PC-3 (cell line): ENCODE measurements around the gene CLEC11A.

ENCODE experiments used
- EZH2 ChIP-seq: fragments of 300-600 bp; sonication (generic); IDR thresholded peaks from one replicate; pipeline ENCODE4 v1.6.1; 2017; ENCODE audit warnings: antibody characterized with exemption, mild to moderate bottlenecking, low read length; ENCODE audit not compliant: unreplicated experiment
- TF ChIP-seq, protein P1 (sequence below): fragments of 300-600 bp; sonication (generic); conservative IDR thresholded peaks from 2 replicates; pipeline ENCODE4 v1.5.1; 2017; ENCODE audit warnings: antibody characterized with exemption, low read depth, mild to moderate bottlenecking, low read length

DNA sequence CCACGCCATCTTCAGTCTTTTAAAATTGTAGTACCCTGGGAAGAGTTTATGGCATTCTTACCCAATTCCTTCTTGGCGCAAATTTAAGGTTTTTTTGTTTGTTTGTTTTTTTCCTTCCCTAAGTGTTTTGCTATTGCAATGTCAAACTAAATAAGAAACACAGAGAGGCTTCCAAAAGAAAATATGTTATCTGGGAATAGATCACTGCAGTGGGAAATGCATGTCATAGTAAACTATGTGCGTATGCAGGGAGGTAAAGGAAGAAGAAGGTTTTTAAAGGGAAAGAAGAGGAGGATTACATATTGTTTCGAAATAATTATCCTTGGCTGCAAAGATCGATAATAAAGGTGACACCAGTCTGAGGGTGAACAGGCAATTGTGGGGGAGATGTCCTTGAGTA lies 13.2 kb downstream of the CLEC11A start:
- TF ChIP-seq, protein P1, sequence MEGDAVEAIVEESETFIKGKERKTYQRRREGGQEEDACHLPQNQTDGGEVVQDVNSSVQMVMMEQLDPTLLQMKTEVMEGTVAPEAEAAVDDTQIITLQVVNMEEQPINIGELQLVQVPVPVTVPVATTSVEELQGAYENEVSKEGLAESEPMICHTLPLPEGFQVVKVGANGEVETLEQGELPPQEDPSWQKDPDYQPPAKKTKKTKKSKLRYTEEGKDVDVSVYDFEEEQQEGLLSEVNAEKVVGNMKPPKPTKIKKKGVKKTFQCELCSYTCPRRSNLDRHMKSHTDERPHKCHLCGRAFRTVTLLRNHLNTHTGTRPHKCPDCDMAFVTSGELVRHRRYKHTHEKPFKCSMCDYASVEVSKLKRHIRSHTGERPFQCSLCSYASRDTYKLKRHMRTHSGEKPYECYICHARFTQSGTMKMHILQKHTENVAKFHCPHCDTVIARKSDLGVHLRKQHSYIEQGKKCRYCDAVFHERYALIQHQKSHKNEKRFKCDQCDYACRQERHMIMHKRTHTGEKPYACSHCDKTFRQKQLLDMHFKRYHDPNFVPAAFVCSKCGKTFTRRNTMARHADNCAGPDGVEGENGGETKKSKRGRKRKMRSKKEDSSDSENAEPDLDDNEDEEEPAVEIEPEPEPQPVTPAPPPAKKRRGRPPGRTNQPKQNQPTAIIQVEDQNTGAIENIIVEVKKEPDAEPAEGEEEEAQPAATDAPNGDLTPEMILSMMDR, result no peak
- TF ChIP-seq EZH2, result no peak
